NCI-H446 treated with DMSO at 0.1 percent for 48 hours (cell line): Measurements from ENCODE around the gene SLC6A2.
"Not testable (repeated sequence)": the region's sequence is repeated elsewhere in the genome, so short reads cannot be mapped to it uniquely, and the experiment has no call there.

Experiments
- DNase-seq: peaks from one replicate; lab custom pipeline; 2025; lab: John Stamatoyannopoulos, UW

SLC6A2 gene

DNA sequence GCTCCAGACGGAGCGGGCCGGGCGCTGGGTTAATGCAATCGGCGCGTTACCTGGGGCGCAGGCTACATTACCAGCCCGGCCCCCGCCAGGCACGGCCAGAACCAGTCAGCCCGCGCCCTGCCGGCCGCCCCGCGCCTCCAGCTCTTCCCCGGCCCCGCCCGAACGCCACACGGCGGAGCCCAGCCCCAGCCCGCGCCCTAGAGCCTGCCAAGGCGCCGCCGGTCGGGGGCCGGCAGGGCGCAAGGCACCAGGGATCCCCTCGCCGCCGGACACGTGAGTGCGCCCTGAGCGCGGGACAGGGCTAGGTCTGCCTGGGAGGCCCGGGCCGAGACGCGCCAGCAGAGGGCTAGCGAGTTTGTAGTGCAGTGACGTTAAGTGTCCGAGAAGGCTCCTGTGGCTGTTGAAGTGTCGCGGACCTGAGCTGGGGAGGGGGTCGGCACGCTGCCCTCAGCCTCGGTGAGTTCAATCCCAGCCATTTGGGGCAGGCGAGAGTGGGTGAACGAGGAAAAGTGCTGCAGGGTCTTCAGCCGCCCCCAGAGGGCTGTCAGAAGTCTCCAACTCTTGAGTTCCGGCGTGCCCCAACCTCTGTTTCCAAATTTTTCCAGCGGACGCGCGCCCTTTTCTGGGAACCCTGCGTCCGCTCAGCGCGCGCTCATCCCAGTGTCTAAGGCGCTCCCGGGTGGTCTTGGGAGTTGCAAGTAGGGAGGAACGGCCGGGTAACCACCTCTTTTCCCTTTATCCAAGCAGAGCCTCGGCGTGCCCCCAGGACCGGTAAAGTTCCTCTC, at the start of gene SLC6A2:
SLC6A2 (plus strand) TSS at position 92 of the 785 bp plus-strand sequence. CDS start 707 bp downstream, outside the sequence.
- no peak for DNase-seq

DNA sequence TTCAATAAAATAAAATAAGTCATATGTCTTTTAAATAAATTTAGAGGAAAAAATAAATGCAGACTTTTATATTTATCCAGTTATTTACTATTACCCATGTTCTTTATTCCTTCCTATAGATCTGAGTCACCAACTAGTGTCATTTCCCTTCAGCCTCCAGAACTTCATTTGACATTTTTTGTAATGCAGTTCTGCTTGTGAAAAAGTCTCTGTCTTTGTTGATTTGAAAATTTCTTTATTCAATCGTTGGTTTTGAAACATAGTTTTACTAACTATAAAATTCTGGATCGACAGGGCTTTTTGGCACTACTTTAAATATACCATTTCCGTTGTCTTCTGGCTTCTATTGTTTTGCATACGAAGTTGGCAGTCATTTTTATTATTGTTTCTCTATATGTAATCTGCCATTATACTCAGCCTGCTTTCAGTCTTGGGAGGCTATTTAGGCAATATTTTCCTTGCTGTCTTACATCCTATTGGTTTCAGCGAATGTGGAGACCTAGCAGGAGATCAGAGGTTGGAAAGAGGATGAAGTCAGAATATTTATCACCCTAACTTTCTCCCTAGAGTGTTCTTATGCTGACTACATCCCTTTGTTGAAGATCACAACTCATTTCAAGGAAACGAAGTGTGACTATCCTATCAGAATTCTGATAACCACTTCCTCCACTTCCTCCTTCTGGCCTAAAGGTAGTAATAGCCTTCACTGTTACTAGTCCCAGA, 42.0 kb upstream of the SLC6A2 start:
- DNase-seq: no peak

DNA sequence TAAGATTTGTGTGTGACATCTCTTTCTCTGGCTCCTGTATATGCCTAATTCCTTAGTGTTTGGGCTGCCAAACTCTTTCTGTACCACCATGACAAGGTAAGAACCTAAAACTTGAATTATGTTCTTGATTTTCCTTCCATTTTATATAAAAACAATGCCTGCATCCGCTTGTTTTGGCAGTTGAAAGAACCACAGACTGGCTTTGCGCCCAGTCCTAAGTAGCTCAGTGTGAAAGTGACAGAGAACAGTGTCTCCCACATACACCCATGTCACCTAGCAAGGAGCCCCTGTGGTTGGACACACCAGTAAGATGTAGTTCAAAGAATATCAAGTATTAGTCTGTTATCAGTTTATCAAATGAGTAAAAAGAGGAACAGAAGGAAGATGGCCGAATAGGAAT, 40.7 kb upstream of the SLC6A2 start:
- no peak for DNase-seq

DNA sequence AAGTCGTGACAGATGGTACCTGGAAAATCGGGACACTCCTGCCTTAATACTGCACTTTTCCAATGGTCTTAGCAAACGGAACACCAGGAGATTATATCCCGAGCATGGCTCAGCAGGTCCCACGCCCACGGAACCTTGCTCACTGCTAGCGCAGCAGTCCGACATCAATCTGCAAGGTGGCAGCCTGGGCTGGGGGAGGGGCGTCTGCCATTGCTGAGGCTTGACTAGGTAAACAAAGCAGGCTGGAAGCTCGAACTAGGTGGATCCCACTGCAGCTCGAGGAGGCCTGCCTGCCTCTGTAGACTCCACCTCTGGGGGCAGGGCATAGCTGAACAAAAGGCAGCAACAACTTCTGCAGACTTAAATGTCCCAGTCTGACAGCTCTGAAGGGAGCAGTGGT, 40.1 kb upstream of the SLC6A2 start:
- DNase-seq: not testable (repeated sequence)

DNA sequence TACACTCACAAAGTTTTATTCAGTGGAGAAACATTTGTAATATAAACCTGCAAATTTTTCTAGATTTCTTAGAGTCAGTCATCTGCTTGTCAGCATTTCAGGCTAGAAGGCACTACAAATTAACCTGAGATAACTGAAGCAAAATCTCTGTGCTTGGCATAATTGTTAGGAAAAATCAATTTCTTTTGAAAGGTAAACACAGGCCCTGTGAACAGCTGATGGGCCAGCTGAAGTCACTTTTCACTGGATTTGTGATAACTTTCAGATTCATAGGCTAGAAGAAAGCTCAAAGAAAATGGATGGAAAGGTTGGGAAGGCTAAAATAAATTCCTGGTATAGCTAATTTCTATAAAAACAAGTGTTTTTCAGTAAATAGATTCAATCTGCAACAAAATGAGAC, 34.0 kb upstream of the SLC6A2 start:
- no peak for DNase-seq

DNA sequence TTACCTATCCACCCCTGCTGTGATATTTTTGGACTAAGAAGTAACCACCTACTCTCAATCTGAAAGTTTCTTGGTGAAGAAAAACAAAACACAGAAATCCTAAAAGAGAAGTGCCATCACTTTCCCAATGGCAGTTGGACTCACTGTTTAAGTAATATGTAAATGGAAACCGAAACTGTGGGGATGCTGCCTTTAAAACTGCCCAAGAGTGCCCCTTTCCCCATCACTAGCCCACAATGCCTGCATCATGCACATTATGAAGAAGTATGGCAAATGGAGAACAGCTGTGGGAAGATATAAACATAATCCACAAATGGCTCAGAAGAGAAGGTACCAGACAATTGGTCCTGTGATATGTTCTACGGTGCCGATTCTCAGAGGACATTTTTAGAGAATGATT, 33.5 kb upstream of the SLC6A2 start:
- DNase-seq: no peak

DNA sequence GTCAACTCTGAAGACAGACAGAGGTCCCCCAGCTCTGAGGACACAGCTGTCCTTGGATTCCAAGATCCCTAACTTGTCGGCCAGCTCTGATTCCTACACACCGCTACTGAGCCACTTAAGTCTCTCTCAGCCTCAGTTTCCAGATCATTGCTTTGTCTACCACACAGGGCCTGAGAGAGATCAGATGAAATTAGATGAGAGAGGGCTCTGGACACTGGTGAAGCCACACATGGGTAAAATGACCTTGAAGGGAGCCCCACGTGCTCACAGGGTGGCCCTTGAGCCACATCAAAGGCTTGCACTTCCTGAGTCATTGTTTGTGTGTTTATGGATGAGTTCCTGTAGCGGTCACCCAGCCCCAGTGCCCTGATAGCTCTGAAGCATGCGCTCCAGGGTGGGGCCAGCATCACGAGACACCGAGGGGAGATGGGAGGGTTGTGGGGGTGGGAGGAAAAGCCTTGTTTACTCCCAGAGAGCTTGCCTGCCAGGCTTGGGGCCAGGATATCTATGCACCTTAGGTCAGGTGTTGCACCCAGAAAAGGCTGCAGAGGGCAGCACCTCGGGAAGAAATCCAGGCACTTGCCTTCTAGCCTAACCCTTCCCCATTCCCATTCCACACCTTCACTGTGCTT, 32.7 kb upstream of the SLC6A2 start:
- DNase-seq: no peak

DNA sequence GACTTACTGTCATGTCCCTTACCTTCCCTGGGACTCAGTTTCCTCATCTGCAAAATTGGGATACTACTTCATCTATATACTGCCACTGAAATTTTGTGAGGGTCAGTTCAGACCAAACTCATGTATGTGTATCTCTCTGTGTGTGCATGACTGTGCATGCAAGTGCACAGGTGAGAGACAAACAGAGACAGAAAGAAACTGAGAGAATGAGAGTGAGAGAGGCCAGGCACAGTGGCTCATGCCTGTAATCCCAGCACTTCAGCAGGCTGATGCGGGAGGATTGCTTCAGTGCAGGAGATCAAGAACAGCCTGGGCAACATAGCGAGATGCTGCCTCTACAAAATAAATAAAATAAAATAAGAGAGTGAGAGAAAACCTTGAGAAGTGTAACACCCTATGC, 32.1 kb upstream of the SLC6A2 start:
- DNase-seq: no peak

DNA sequence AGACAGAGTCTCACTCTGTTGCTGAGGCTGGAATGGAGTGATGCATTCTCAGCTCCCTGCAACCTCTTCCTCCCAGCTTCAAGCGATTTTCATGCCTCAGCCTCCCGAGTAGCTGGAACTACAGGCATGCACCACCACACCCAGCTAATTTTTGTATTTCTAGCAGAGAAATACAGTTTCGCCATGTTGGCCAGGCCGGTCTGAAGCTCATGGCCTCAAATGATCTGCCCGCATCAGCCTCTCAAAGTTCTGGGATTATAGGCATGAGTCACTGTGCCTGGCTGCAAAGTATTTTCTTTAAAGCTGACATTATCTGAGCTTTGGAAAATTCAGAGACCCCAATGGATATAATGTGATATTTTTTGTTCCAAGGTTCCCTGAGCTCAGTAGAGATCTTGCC, 31.1 kb upstream of the SLC6A2 start:
- no peak for DNase-seq

DNA sequence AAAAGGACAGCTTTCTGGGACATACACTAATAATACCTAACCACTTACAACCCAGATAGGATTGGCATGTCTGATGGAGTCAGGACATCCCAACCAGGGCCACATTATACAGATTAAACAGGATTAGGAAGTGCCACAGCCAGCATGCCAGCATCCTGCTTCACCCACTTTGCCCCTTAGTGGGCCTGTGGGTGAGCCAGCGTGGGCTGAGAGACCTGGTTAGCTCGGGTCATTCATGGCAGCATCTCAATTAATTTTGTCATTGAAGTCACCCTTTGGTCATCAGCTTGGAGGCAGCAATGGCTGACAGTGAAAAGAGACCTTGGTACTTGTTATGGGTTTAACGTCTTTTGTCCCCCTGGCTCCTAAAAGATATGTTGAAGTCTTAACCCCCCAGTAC, 29.9 kb upstream of the SLC6A2 start:
- no peak for DNase-seq

DNA sequence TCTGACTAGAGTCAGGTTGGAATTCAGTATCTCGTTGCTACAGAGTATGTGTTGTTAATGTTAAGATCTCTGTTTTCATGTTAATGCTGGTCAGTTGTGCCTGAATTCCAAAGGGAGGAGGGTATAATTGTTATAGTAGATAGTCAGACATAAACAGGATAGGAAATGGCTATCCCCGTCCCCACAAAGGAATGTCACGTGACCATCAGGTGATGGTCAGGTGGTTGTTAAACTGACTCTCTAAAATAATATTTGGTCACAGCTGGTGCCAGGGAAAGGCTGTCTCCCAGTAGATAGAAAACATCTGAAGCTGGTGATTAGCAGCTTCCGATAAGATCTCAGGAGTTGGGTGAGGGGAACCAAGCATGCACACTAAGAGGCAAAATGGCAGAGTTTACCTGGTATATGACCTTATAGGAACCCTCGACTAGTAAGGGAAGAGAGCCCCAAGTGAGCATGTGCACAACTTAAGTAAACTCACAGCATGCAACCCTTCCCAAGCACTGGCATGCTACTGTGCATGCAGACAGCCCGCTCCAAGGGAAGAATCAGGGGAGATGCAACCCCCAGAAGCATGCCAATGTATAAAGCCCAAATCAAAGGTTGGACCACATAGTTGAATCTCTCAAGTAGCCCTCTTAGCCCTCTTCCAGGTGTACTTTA, 27.4 kb upstream of the SLC6A2 start:
- no peak for DNase-seq

DNA sequence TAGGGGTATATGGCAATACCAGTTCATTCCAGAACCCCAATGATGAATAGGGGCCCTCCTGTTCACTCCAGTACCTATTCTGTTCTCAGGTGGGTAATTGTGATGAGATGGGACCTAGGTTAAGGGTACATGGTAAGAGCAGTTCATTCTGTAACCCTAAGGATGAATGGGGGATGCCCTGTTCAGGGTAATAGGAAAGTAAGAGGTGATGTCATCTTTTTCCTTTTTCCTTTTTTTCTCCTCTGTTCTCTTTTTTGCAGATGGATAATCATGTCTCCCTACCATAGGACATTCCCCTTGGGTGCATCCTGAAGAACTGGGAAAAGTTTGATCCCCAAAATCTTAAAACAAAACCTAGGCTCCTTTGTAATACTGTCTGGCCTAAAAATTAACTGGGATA, 25.0 kb upstream of the SLC6A2 start:
- DNase-seq: no peak

DNA sequence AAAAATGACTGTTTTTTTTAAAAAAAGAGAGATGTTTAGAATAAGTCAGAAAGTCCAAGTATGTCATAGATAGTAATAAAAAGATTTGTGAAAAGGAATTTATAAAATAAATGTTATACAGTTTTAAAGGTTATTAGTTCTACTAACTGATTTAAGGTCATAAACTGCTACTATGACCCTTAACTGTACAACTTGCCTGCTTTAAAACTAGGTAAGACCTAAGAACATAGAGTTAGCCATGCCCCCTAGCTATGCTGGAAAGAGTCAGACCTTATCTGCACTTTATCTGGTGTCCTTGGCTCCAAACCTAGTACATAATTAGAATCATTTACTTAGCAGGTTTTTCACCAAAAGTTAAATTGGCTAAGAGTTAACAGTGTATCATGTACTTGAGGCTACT, 23.5 kb upstream of the SLC6A2 start:
- no peak for DNase-seq

DNA sequence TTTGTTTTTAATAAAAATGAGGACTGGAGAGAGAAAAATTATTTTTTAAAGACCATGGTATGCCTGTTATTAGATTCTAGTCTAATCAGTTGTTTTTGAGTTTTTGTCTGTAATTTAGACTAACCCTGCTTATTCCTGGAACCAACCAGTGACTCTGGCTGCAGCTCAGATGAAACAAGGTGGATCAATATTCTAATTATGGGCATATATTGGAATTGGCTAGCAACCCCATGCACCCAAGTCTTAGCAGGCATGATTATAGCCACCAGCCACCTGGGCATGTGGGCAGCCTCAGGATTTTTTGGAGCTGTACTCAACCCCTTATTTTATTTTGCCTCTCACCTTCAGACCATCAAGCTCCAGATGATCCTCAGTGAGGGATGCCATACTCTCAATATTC, 21.6 kb upstream of the SLC6A2 start:
- no peak for DNase-seq

DNA sequence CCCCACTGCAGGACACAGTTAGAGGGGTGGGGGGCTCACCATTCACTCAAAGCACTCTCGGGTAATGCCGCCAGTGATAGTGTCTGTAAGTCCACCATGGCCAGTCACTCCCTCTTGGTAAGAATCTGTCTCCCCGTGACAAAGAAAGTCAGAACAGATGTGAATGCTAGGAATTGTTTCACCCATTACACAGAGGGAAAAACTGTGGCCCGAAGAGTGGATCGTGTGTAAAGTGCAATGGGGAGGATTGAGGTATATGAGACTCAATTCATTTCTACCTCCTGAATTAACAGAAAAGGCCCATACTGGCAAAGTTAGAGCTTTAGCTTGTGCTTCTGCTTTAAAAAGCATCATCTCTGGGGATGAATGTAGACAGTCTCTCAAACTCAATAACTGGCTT, 17.5 kb upstream of the SLC6A2 start:
- no peak for DNase-seq

DNA sequence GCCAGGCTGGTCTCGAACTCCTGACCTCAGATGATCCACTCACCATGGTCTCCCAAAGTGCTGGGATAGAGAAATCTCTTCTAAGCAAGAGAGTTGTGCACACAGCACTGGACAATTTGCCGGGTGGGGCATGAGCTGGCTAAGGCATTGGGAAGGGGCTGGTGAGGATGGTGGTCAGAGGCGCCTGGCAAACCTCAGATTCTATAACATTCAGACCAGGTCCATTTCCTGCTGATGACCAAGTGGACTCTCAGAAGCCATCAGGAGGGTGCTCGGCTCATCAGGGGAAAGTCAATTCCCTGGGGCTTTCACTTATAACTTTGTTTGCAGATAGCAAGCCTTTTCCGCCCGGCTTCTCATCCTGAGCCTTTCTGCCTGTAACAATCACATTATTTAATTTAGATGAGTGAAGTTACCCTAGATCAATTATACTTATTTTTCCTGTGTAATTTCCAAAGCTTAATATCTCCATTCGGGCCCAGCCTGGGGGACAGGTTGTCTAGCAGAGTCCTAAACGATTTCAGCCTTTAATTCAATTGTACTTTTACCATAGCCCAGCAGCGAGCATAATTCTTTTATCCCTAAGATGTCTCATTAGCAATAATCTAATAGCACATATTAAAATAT, 15.0 kb upstream of the SLC6A2 start:
- DNase-seq: no peak

DNA sequence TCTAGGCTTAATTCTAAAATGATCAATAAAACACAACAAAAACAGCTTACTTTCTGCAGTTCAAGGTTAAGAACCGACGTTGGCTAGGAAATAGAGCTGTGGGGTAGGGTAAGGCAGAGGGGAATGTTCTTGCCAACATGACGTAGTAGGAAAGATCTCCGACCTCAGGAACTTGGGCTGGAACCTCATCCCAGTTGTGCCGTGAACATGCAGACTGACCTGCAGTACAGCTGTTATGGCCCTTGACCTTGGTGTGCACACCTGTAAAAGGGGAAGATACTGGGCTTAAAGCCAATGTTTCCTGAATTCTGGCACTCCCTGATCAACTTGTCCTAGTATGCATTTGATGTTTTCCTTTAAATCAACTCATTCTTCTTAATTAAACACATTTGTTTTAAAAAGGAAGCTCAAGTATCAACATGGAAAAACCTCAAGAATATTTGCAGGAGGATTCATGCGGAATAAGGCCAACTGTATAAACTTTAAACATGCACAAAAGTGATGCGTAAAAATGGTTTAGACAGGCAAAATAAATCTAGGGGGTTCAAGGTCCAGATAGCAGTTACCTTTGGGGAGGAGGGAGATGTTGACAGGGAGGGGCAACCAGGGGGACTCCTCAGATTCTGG, 14.2 kb upstream of the SLC6A2 start:
- no peak for DNase-seq

DNA sequence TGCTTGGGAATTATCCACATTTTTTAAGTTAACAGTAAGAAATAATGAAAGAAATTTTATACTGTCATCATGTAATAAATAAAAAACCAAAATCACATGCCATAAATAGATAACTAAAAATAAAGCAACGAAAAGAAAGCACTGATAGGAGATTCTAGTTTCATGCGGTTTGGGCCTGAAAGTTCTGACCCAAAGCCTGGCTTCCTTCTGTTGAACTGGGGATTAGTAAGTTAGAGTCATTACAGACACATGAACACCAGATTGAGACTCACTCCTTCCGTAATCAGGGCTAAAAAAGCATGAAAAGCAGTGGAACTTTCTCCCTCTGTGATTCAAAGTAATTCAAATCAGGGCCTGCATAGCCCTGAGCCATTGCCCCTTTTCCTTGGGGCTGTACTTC, 13.2 kb upstream of the SLC6A2 start:
- no peak for DNase-seq

DNA sequence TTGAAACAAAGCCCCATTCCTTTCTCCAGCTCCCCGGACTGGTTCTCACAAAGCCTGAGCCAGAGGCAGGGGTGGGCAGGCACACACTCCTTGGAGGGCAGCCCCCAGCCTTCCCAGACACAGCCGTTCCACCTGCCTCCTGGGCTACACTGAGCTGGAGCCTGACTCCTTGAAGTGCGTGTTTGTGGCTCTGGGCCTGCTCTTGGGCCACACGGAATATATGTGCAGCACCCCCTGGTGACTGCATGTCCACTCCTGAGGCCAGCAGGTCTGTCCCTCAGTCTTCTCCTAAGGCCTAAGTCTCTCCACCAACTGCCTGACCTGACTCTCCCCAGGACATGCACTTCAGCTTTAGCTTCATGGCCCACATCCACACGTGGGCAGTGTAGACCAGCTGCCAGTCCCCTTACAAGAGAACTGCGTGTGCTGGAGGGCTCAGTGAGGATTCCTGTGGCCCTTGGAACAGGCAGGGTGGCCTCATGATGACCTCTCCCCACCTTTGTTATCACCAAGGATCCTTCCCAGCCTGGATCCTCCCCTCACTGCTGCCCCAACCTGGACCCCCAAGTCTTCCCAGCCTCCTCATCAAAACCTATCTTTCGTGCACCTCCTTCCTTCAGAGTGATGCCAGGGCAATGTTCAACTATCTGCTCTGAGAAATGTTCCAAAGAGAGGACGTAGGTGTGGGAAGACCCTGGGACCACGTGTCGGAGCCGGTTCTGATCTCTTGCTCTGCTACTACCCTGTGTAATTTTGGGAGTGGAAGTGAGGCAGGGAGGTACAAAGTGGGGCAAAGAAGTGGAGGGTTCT, 12.4 kb upstream of the SLC6A2 start:
- no peak for DNase-seq

DNA sequence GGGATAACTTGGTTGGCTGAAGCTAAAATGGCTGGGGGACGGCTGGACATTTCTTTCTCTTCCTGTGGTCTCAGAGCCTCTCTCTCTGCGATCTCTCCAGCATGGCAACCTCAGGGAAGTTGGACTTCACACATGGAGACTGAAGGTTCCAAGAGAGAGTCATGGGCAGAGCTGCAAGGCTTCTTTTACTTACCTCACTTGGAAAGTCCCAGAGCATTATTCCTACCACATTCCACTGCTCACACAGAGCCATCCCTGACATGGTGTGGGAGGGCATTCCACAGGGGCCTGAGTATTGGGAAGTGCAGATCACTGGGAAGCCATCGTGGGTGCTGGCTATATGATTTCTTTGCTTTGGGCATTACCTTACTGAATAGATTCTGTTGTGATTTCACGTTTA, 9.8 kb upstream of the SLC6A2 start:
- no peak for DNase-seq

DNA sequence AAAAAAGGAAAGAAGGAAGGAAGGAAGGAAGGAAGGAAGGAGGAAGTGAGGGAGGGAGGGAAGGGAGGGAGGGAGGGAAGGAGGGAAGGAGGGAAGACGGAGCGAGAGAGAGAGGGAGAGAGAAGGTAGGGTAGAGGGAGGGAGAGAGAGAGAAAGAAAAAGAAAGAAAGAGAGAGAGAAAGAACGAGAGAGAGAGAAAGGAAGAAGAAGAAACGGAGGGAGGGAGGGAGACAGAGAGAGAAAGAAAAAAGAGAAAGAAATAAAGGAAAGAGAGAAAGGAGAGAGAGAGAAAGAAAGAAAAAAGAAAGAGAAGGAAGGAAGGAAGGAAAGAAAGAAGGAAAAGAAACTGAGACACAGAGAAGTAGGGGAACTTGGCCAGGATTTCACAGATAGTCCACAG, 8.4 kb upstream of the SLC6A2 start:
- DNase-seq: no peak
